Activated naive CD8-positive, alpha-beta T cell treated with anti-CD3 and anti-CD28 coated beads, Interleukin-2, amount 10 ng/mL, durations not matched to agents 7 days and 5 days (primary cell): ENCODE measurements around the gene TNF. TPM values are rescaled to one million over a fixed set of nuclear protein-coding genes. Genes with fewer than 3 reads are reported as not detected.

Experiments used
- ATAC-seq: fragments of 150-1000 bp; cut with Tn5 transposase; one replicate; pipeline ENCODE4 v1.10.0; 2021; ENCODE audit warnings: low read depth, moderate library complexity
- POLR2A ChIA-PET: fragments of 350-600 bp; sonication (Branson Sonifier 250); formaldehyde crosslinking; loops from one replicate; lab custom pipeline; 2021; ENCODE audit warnings: antibody characterized with exemption; lab: Charles Lee
- DNase-seq: peaks from one replicate; pipeline ENCODE4 v3.0.0; 2021
- H3K27ac Mint-ChIP-seq: one replicate; pipeline ENCODE4 v1.8.0; 2022; ENCODE audit warnings: mild to moderate bottlenecking, mixed read lengths
- H3K27me3 Mint-ChIP-seq: one replicate; pipeline ENCODE4 v1.8.0; 2022; ENCODE audit warnings: mild to moderate bottlenecking, moderate library complexity, mixed read lengths
- H3K36me3 Mint-ChIP-seq: one replicate; pipeline ENCODE4 v1.8.0; 2021; ENCODE audit warnings: mild to moderate bottlenecking, mixed read lengths
- H3K4me1 Mint-ChIP-seq: one replicate; pipeline ENCODE4 v1.8.0; 2021; ENCODE audit warnings: mixed read lengths
- H3K4me3 Mint-ChIP-seq: one replicate; pipeline ENCODE4 v1.8.0; 2022; ENCODE audit warnings: mild to moderate bottlenecking, moderate library complexity, mixed read lengths
- H3K9me3 Mint-ChIP-seq: one replicate; pipeline ENCODE4 v1.8.0; 2021; ENCODE audit warnings: mixed read lengths
- total RNA-seq, 2 experiments: library from RNA; stranded (reverse); gene quantifications; one replicate each; pipeline ENCODE4 v1.2.3, GENCODE V29; 2021

Gene TNF
- total RNA-seq, 2 experiments from 2014 or later, result 18.5 to 18.6 TPM

- H3K27me3 Mint-ChIP-seq, result peaks cover 36% of the 10 kb centered on the region
- peak overlapping the region; percentile 41 for H3K4me3 Mint-ChIP-seq
- ATAC-seq (peak; percentile 65), DNase-seq (no peak)
- no peaks in the 10 kb centered on the region for H3K9me3 Mint-ChIP-seq
- POLR2A ChIA-PET, result interaction anchor here (0.7 to 7.6 kb wide), 11 partner anchors 9 to 169 kb away, joined by 3 to 87 read pairs (median 5); partner anchors contain the start of genes DDX39B, GPANK1, LTB and NCR3
- peak overlapping the region; percentile 64 for H3K27ac Mint-ChIP-seq
- peaks cover 7% of the 10 kb centered on the region for H3K36me3 Mint-ChIP-seq
- peaks cover 57% of the 10 kb centered on the region for H3K4me1 Mint-ChIP-seq
These were observed 6.8 kb upstream of the TNF start for GRCh38 chr6:31568537-31568961.

DNA sequence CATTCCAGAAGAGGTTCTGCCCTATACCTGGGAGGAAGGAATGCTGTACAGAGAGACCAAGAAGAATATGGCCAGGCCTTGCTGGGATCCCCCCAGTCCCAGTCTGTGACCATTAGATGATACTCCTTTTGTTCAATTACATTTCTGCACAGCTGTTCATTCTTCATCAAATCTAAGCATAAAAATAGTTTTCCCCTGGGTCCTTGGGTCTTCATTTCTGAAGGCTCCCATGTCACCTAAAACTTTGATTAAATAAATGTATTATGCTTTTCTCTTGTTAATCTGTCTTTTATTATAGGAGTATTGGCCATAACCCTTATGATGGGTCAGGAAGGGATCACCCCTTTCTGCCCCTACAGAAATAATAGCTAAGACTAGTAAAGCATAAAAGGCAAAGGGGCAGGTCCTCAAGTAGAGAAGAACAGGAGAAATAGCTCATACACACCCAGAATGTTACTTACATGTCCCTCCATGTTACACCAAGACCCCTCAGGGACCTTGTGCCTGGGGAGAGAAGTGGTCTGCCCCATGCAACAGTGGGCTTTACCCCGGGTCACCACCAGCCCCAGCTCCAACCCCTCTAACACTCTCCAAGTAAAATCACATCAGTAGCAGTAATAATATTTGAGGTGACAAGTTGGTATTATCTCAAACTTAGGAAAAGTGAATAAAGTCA lies 5.4 kb upstream of the TNF start:
- Mint-ChIP-seq H3K9me3 (no peaks in the 10 kb centered on the region), H3K4me3 (no peak overlapping the region), H3K27ac (no peak overlapping the region), H3K36me3 (peaks cover 4% of the 10 kb centered on the region), H3K4me1 (peaks cover 67% of the 10 kb centered on the region), H3K27me3 (peaks cover 25% of the 10 kb centered on the region)
- POLR2A ChIA-PET, result interaction anchor here (0.7 to 7.6 kb wide), 9 partner anchors 10 to 202 kb away, joined by 3 to 87 read pairs (median 5); partner anchors contain the start of genes LTB, NCR3, NFKBIL1 and TNF
- ATAC-seq, result no peak
- no peak for DNase-seq

GRCh38 chr6:31572041-31572911 lies 3.1 kb upstream of the TNF start, which contains the start of gene LTA:
Gene LTA, plus strand, starts transcription at chr6:31572289. Its CDS starts 454 bp downstream, at chr6:31572743.
- Mint-ChIP-seq H3K4me1 (peaks cover 88% of the 10 kb centered on the region), H3K36me3 (peaks cover 21% of the 10 kb centered on the region), H3K27ac (peak within 1 kb of the TSS; percentile 100), H3K27me3 (peaks cover 16% of the 10 kb centered on the region), H3K9me3 (no peaks in the 10 kb centered on the region), H3K4me3 (peak within 1 kb of the TSS; percentile 100)
- DNase-seq (peak; percentile 82), ATAC-seq (peak; percentile 63)
- POLR2A ChIA-PET, result interaction anchor here (0.8 to 16.0 kb wide), 9 partner anchors 8 to 26 kb away, joined by 3 to 481 read pairs (median 4); partner anchors contain the start of genes LST1, LTB, NCR3 and TNF

DNA sequence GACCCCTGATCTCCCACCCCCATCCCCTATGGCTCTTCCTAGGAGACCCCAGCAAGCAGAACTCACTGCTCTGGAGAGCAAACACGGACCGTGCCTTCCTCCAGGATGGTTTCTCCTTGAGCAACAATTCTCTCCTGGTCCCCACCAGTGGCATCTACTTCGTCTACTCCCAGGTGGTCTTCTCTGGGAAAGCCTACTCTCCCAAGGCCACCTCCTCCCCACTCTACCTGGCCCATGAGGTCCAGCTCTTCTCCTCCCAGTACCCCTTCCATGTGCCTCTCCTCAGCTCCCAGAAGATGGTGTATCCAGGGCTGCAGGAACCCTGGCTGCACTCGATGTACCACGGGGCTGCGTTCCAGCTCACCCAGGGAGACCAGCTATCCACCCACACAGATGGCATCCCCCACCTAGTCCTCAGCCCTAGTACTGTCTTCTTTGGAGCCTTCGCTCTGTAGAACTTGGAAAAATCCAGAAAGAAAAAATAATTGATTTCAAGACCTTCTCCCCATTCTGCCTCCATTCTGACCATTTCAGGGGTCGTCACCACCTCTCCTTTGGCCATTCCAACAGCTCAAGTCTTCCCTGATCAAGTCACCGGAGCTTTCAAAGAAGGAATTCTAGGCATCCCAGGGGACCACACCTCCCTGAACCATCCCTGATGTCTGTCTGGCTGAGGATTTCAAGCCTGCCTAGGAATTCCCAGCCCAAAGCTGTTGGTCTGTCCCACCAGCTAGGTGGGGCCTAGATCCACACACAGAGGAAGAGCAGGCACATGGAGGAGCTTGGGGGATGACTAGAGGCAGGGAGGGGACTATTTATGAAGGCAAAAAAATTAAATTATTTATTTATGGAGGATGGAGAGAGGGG lies 1.9 kb upstream of the TNF start:
- H3K27ac Mint-ChIP-seq, result peak overlapping the region; percentile 100
- peaks cover 14% of the 10 kb centered on the region for H3K27me3 Mint-ChIP-seq
- H3K4me1 Mint-ChIP-seq, result peaks cover 83% of the 10 kb centered on the region
- ATAC-seq (no peak), DNase-seq (no peak)
- no peaks in the 10 kb centered on the region for H3K9me3 Mint-ChIP-seq
- POLR2A ChIA-PET, result interaction anchor here (0.7 to 16.0 kb wide), 8 partner anchors 7 to 26 kb away, joined by 3 to 481 read pairs (median 5); partner anchors contain the start of genes LST1, LTB, NCR3 and NFKBIL1
- peak overlapping the region; percentile 100 for H3K4me3 Mint-ChIP-seq
- peaks cover 26% of the 10 kb centered on the region for H3K36me3 Mint-ChIP-seq

GRCh38 chr6:31574106-31575061 lies 981 bp upstream of the TNF start:
- Mint-ChIP-seq H3K27me3 (peaks cover 12% of the 10 kb centered on the region), H3K4me3 (peak overlapping the region; percentile 90), H3K27ac (no peak overlapping the region), H3K36me3 (peaks cover 33% of the 10 kb centered on the region), H3K4me1 (peaks cover 83% of the 10 kb centered on the region), H3K9me3 (no peaks in the 10 kb centered on the region)
- DNase-seq (no peak), ATAC-seq (no peak)
- POLR2A ChIA-PET, result interaction anchor here (0.7 to 16.0 kb wide), 12 partner anchors 6 to 252 kb away, joined by 3 to 481 read pairs (median 6); partner anchors contain the start of genes DDX39B, LSM2, LST1 and LTA

DNA sequence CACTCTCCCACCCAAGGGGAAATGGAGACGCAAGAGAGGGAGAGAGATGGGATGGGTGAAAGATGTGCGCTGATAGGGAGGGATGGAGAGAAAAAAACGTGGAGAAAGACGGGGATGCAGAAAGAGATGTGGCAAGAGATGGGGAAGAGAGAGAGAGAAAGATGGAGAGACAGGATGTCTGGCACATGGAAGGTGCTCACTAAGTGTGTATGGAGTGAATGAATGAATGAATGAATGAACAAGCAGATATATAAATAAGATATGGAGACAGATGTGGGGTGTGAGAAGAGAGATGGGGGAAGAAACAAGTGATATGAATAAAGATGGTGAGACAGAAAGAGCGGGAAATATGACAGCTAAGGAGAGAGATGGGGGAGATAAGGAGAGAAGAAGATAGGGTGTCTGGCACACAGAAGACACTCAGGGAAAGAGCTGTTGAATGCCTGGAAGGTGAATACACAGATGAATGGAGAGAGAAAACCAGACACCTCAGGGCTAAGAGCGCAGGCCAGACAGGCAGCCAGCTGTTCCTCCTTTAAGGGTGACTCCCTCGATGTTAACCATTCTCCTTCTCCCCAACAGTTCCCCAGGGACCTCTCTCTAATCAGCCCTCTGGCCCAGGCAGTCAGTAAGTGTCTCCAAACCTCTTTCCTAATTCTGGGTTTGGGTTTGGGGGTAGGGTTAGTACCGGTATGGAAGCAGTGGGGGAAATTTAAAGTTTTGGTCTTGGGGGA lies 754 bp downstream of the TNF start:
- ATAC-seq (no peak), DNase-seq (no peak)
- H3K27ac Mint-ChIP-seq, result peak overlapping the region; percentile 81
- H3K9me3 Mint-ChIP-seq, result no peaks in the 10 kb centered on the region
- H3K36me3 Mint-ChIP-seq, result peaks cover 46% of the 10 kb centered on the region
- peak overlapping the region; percentile 90 for H3K4me3 Mint-ChIP-seq
- H3K4me1 Mint-ChIP-seq, result peaks cover 78% of the 10 kb centered on the region
- POLR2A ChIA-PET, result interaction anchor here (0.6 to 16.0 kb wide), 14 partner anchors 8 to 259 kb away, joined by 3 to 481 read pairs (median 6); partner anchors contain the start of genes ATP6V1G2, DDX39B, LST1 and LTA
- H3K27me3 Mint-ChIP-seq, result peaks cover 3% of the 10 kb centered on the region

- no peak for ATAC-seq
- Mint-ChIP-seq H3K9me3 (no peaks in the 10 kb centered on the region), H3K27ac (peak overlapping the region; percentile 81), H3K27me3 (peaks cover 3% of the 10 kb centered on the region), H3K4me3 (peak overlapping the region; percentile 90), H3K4me1 (peaks cover 70% of the 10 kb centered on the region), H3K36me3 (peaks cover 55% of the 10 kb centered on the region)
- peak; percentile 62 for DNase-seq
- POLR2A ChIA-PET, result interaction anchor here (0.9 to 16.0 kb wide), 6 partner anchors 9 to 45 kb away, joined by 3 to 481 read pairs (median 50); partner anchors contain the start of genes ATP6V1G2, LST1, LTA and NCR3
These were observed 1.7 kb downstream of the TNF start for GRCh38 chr6:31576897-31577578.

DNA sequence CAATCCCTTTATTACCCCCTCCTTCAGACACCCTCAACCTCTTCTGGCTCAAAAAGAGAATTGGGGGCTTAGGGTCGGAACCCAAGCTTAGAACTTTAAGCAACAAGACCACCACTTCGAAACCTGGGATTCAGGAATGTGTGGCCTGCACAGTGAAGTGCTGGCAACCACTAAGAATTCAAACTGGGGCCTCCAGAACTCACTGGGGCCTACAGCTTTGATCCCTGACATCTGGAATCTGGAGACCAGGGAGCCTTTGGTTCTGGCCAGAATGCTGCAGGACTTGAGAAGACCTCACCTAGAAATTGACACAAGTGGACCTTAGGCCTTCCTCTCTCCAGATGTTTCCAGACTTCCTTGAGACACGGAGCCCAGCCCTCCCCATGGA lies 2.2 kb downstream of the TNF start:
- Mint-ChIP-seq H3K4me3 (peak overlapping the region; percentile 90), H3K9me3 (no peaks in the 10 kb centered on the region), H3K27ac (peak overlapping the region; percentile 81), H3K4me1 (peaks cover 69% of the 10 kb centered on the region), H3K27me3 (peaks cover 3% of the 10 kb centered on the region), H3K36me3 (peaks cover 58% of the 10 kb centered on the region)
- POLR2A ChIA-PET, result interaction anchor here (1.1 to 16.0 kb wide), 5 partner anchors 9 to 45 kb away, joined by 3 to 481 read pairs (median 87); partner anchors contain the start of genes ATP6V1G2, LST1, LTA and NCR3
- DNase-seq (no peak), ATAC-seq (no peak)

GRCh38 chr6:31578184-31579118 lies 3.1 kb downstream of the TNF start:
- H3K27ac Mint-ChIP-seq, result peak overlapping the region; percentile 58
- POLR2A ChIA-PET, result interaction anchor here (10.7 to 16.0 kb wide), 3 partner anchors 10 to 20 kb away, joined by 87 to 481 read pairs (median 101); partner anchors contain the start of genes LST1, LTA and NCR3
- peak overlapping the region; percentile 97 for H3K4me3 Mint-ChIP-seq
- H3K27me3 Mint-ChIP-seq, result peaks cover 2% of the 10 kb centered on the region
- no peaks in the 10 kb centered on the region for H3K9me3 Mint-ChIP-seq
- ATAC-seq (no peak), DNase-seq (no peak)
- peaks cover 61% of the 10 kb centered on the region for H3K36me3 Mint-ChIP-seq
- H3K4me1 Mint-ChIP-seq, result peaks cover 67% of the 10 kb centered on the region
